SK-N-MC (cell line): ENCODE data around the gene CCDC9.

Source experiments
- EZH2 ChIP-seq: fragments of 200-600 bp; sonication (generic); IDR thresholded peaks from one replicate; pipeline ENCODE4 v1.6.1; 2017; ENCODE audit warnings: antibody characterized with exemption
- FOXP2 ChIP-seq: optimal IDR thresholded peaks from 2 replicates; pipeline ENCODE3; 2011; ENCODE audit warnings: mild to moderate bottlenecking, moderate library complexity; ENCODE audit not compliant: insufficient read depth; ENCODE audit errors: extremely low read length, control extremely low read depth
- POLR2AphosphoS5 ChIP-seq: IDR thresholded peaks from 2 replicates; pipeline ENCODE4 v1.6.1; 2012; ENCODE audit warnings: mild to moderate bottlenecking, low read depth, low read length, borderline replicate concordance

- no peak for TF ChIP-seq EZH2
- TF ChIP-seq POLR2AphosphoS5 = no peak
- TF ChIP-seq FOXP2 = no peak
Observed at GRCh38 chr19:47239610-47240296, 16.6 kb upstream of the CCDC9 start.
